Body of pancreas (tissue), 4 donors: ENCODE results near the gene MLLT10. TPM values are rescaled to one million over a fixed set of nuclear protein-coding genes. Genes with fewer than 3 reads are reported as not detected.

Experiments used
- ATAC-seq: fragments of 150-250 bp; one replicate; pipeline ENCODE4 v1.9.1; 2016
- DNase-seq, 4 donors: peaks; one replicate each; pipeline ENCODE4 v3.0.0-alpha.2; 2019
- H3K27ac ChIP-seq, 4 donors: fragments of 200-600 bp; sonication (generic); 1 replicate in 3 of 4; 2 replicates in 1 of 4; pipeline versions ENCODE4 v1.5.1 to v1.6.1; 2016 to 2019; ENCODE audit warnings: mild to moderate bottlenecking in 1 of 4, mixed read lengths in 1 of 4, moderate library complexity in 1 of 4
- H3K27me3 ChIP-seq, 2 donors: fragments of 200-600 bp; sonication (generic); one replicate each; pipeline ENCODE4 v1.6.0; 2016; ENCODE audit warnings: mild to moderate bottlenecking in 1 of 2
- H3K36me3 ChIP-seq, 2 donors: fragments of 200-600 bp; sonication (generic); replicated peaks in 1 of 2; 2 replicates each; pipeline ENCODE4 v1.5.1; 2016; ENCODE audit warnings: low read depth in 2 of 2; ENCODE audit not compliant: insufficient read depth in 1 of 2
- H3K4me1 ChIP-seq: fragments of 200-600 bp; sonication (generic); one replicate; pipeline ENCODE4 v1.6.0; 2016
- H3K4me3 ChIP-seq, 2 donors: fragments of 200-600 bp; sonication (generic); 1 replicate in 1 of 2; 2 replicates in 1 of 2; pipeline ENCODE4 v1.5.1; 2016 to 2019
- H3K9me3 ChIP-seq, 3 donors: fragments of 200-600 bp; sonication (generic); 1 replicate in 2 of 3; 2 replicates in 1 of 3; pipeline ENCODE4 v1.5.1; 2016
- CTCF ChIP-seq, 7 experiments: fragments of 450-650 bp in 4 of 7; fragments of 200-600 bp in 3 of 7; sonication (generic) in 3 of 7; IDR thresholded peaks; one replicate each; pipeline ENCODE4 v1.5.1; 2016 to 2019; ENCODE audit warnings: antibody characterized with exemption in 7 of 7
- POLR2A ChIP-seq, 3 donors: fragments of 450-650 bp; IDR thresholded peaks; one replicate each; pipeline ENCODE4 v1.6.1; 2016; ENCODE audit warnings: antibody characterized with exemption in 3 of 3, mild to moderate bottlenecking in 2 of 3
- whole genome bisulfite sequencing, 2 donors: methylation state at CpG; one replicate each; pipeline ENCODE4 v1.1.5; 2017; 5-methylcytosine and 5-hydroxymethylcytosine counted together
- intact Hi-C: fragments of 100-400 bp; cut with DNase I; formaldehyde crosslinking; loops from one replicate; pipeline ENCODE4 v1.15.1; 2023
- total RNA-seq, 2 donors: library from RNA; depleted of rRNA; stranded (reverse); fragments of >200 nt; gene quantifications; one replicate each; pipeline ENCODE4 v1.1.0, GENCODE V29; 2016

The MLLT10 gene
- total RNA-seq, 2 donors from 2014 or later, result 23.7 to 30.1 TPM

- H3K36me3 ChIP-seq, result no peaks in the 10 kb centered on the region
- no peak for TF ChIP-seq CTCF (IDR thresholded peaks at IDR 0.05)
- no peaks in the 10 kb centered on the region for H3K9me3 ChIP-seq
- no peak overlapping the region for H3K4me3 ChIP-seq
- no peak for ATAC-seq
- H3K4me1 ChIP-seq, result peaks cover 7% of the 10 kb centered on the region
- no peak overlapping the region for H3K27ac ChIP-seq
- intact Hi-C loops, result no loop called here
- 78 to 86% methylated on average over 3 of the region's 3 CpGs for WGBS, 2 donors
- no peak for DNase-seq
- H3K27me3 ChIP-seq, result no peaks in the 10 kb centered on the region
Measured at GRCh38 chr10:21655236-21655635, 121.2 kb downstream of the MLLT10 start.

GRCh38 chr10:21655687-21656086, 121.7 kb downstream of the MLLT10 start:
- Histone ChIP-seq H3K9me3 (no peaks in the 10 kb centered on the region), H3K36me3 (no peaks in the 10 kb centered on the region), H3K4me3 (no peak overlapping the region), H3K27me3 (no peaks in the 10 kb centered on the region), H3K27ac (no peak overlapping the region), H3K4me1 (peaks cover 7% of the 10 kb centered on the region)
- intact Hi-C loops, result no loop called here
- DNase-seq (no peak), ATAC-seq (no peak)
- TF ChIP-seq POLR2A (IDR thresholded peaks at IDR 0.05), result no peak
- 74 to 78% methylated on average over 5 of the region's 5 CpGs for WGBS, 2 donors

- 38 to 43% methylated on average over 1 of the region's 1 CpG for WGBS, 2 donors
- no peak for DNase-seq
- H3K36me3 ChIP-seq, result no peaks in the 10 kb centered on the region
- H3K27me3 ChIP-seq, result no peaks in the 10 kb centered on the region
- no peak for ATAC-seq
- H3K4me3 ChIP-seq, result no peak overlapping the region
- no peak overlapping the region for H3K27ac ChIP-seq
- intact Hi-C loops, result no loop called here
- H3K4me1 ChIP-seq, result peaks cover 22% of the 10 kb centered on the region
- TF ChIP-seq POLR2A (IDR thresholded peaks at IDR 0.05), result no peak
- no peak for TF ChIP-seq CTCF (IDR thresholded peaks at IDR 0.05)
- H3K9me3 ChIP-seq, result no peaks in the 10 kb centered on the region
Measured at GRCh38 chr10:21661087-21661486, 127.1 kb downstream of the MLLT10 start.

GRCh38 chr10:21661935-21662334, 127.9 kb downstream of the MLLT10 start:
- no peaks in the 10 kb centered on the region for H3K9me3 ChIP-seq
- ATAC-seq (no peak), DNase-seq (no peak)
- TF ChIP-seq CTCF (IDR thresholded peaks at IDR 0.05), result no peak
- TF ChIP-seq POLR2A (IDR thresholded peaks at IDR 0.05), result no peak
- no peak overlapping the region for H3K4me3 ChIP-seq
- intact Hi-C loops, result no loop called here
- peaks cover 27% of the 10 kb centered on the region for H3K4me1 ChIP-seq
- H3K27me3 ChIP-seq, result no peaks in the 10 kb centered on the region
- 24 to 27% methylated on average over 3 of the region's 3 CpGs for WGBS, 2 donors
- H3K27ac ChIP-seq, result no peak overlapping the region
- H3K36me3 ChIP-seq, result no peaks in the 10 kb centered on the region

GRCh38 chr10:21662635-21663034, 128.6 kb downstream of the MLLT10 start:
- ATAC-seq (no peak), DNase-seq (no peak)
- Histone ChIP-seq H3K27me3 (no peaks in the 10 kb centered on the region), H3K4me1 (peaks cover 34% of the 10 kb centered on the region), H3K36me3 (no peaks in the 10 kb centered on the region), H3K4me3 (no peak overlapping the region), H3K9me3 (no peaks in the 10 kb centered on the region), H3K27ac (no peak overlapping the region)
- WGBS, 2 donors, result 66 to 74% methylated on average over 2 of the region's 2 CpGs
- TF ChIP-seq CTCF (IDR thresholded peaks at IDR 0.05), result no peak
- TF ChIP-seq POLR2A (IDR thresholded peaks at IDR 0.05), result no peak
- intact Hi-C loops, result no loop called here
